Activated T-cell treated with anti-CD3 and anti-CD28 coated beads, Interleukin-2, amount 50 U/mL, for 1 hour (primary cell): Measurements from ENCODE around the gene TYK2.
A peak's percentile ranks its signal among the peaks of the same experiment; 100 is the strongest.
"Not testable (repeated sequence)": the region's sequence is repeated elsewhere in the genome, so short reads cannot be mapped to it uniquely, and the experiment has no call there.

Experiments
- DNase-seq: peaks from one replicate; pipeline ENCODE4 v3.0.0-alpha.2; 2020

The TYK2 gene

DNA sequence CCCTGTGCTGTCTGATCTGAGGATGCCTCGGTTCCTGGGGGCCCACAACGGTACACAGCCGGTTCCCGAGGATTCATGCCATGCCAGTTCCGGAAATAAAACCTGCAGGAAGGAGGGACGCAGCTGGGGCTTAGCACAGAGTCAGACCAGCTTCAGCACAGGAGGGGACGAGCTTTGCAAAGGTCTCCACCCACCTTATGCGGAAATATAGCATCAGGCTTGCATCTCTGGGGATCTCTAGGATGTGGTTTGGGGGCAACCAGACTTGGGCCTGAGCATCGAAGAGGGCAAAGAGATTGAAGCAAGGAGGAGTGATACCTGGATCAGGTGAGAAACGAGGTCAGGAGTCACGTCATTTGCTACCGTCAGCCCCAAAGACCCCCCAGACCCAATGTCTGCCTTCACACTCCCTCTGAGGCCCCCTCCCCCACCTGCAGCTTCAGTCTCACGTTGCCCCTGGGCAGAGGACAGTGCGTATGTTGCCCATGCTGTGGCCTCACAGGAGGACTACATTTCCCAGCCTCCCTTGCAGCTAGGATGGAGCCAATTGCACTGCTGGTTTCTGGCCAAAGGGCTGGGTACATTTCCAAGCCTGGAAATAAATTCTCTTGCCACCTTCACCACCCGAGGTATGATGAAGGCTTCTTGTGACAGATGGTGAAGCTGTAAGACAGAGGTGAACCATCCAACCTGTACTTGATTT lies 12.1 kb downstream of the TYK2 start:
- DNase-seq, result no peak

GRCh38 chr19:10366950-10367512 lies 13.3 kb downstream of the TYK2 start:
- not testable (repeated sequence) for DNase-seq

DNA sequence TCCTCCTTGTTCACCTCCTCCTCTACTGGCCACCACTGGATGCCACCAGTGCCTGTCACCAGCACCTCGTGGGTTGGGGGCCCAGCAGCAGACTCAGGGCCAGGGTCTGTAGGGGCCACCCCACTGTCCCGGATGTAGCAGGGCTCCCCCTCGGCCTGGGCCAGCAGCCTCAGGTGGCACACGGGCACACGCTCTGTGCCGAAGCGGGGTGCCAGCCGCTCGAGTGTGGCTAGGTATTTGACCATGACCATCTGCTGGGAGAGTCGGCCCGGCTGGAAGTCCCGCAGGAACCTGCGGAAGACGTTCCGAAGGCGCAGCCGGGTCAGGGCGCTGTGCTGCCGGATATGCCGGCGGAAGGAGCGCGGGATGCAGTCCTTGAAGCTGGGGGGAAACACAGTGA lies 14.9 kb downstream of the TYK2 start:
- no peak for DNase-seq

DNA sequence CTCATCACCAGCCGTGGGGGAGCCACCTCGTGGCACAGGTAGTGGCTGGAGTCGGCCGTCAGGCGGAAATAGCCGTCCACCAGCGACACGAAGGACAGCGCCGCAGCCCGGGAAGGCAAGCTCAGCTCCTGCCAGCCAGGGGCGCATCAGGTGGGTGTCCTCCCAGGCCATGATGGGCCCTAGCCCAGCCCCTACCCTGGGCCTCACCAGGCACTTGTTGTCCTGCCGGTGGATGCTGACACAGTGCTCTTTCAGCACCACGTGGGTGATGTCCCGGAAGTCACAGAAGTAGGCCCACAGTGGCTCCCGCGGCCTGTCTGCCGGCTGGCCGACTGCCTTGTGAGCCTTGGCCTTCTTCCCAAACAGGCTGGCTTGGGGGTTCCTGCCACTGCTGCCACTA lies 15.7 kb downstream of the TYK2 start:
- DNase-seq, result no peak

GRCh38 chr19:10363789-10364281 lies 16.5 kb downstream of the TYK2 start:
- DNase-seq, result no peak

DNA sequence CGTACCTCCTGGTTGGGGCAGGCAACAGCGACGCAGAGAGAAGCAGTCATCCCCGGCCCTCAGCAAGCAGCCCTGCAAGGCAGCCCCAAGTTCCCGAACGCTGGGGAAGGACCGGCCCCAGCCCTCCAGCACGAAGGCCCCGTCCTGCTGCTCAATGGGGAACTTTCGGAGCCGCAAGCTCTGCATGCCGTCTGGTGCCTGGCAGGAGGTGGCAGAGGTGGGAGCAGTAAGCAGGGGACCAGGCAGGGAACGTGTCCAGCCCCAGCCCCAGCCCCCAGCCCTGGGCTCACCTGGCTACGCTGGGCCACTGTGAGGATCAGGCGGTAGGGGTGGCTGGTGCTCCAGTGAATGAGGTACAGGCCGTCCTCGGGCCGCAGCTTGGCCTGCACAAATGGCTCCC lies 18.1 kb downstream of the TYK2 start:
- DNase-seq, result no peak

DNA sequence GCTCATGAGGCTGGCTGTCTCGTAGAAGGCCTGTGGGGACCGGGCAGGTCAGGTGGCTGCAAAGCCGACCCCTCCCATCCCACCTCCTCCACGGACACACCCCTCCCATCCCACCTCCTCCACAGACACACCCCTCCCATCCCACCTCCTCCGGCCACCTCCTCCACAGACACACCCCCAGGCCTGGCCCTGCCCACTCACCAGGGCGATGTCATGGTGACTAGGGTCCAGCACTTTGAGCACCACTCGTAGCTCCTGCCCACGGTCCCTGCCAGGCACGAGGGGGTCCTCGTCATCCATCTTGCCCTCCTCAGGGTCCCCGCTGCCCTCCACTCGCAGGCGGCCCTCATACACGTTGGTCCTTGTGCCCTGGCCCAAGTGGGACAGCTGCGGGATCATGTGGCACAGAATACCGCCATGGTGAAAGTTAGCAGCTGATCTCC lies 18.8 kb downstream of the TYK2 start:
- no peak for DNase-seq

GRCh38 chr19:10356431-10356830 lies 23.9 kb downstream of the TYK2 start:
- DNase-seq, result no peak

DNA sequence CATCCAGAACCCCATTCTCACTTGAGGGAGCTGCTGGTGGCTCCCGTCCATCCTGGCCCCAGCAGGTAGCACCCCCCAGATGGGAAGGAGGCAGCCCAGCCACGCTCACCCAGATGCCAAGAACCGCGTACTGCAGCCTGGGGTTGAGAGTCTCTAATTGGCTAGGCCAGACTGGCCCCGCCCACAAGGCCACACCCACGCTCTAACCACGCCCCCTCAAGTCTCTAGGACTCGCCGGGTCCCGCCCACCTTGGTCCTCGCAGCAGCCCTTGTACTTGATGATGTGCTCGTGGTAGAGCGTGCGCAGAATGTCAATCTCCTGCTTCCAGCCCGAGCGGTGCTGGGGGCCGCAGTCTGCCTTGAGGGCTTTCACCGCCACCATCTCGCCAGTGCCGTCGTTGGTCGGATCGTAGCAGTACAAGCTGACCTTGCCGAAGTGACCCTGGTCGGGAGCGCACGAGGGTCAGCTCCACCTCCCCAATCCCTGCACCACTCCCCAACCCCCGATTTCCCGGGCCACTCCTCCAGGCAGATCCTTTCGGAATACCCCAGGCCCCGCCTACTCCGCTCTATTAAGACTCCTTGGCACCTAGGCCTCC lies 26.5 kb downstream of the TYK2 start:
- peak; percentile 50 for DNase-seq

DNA sequence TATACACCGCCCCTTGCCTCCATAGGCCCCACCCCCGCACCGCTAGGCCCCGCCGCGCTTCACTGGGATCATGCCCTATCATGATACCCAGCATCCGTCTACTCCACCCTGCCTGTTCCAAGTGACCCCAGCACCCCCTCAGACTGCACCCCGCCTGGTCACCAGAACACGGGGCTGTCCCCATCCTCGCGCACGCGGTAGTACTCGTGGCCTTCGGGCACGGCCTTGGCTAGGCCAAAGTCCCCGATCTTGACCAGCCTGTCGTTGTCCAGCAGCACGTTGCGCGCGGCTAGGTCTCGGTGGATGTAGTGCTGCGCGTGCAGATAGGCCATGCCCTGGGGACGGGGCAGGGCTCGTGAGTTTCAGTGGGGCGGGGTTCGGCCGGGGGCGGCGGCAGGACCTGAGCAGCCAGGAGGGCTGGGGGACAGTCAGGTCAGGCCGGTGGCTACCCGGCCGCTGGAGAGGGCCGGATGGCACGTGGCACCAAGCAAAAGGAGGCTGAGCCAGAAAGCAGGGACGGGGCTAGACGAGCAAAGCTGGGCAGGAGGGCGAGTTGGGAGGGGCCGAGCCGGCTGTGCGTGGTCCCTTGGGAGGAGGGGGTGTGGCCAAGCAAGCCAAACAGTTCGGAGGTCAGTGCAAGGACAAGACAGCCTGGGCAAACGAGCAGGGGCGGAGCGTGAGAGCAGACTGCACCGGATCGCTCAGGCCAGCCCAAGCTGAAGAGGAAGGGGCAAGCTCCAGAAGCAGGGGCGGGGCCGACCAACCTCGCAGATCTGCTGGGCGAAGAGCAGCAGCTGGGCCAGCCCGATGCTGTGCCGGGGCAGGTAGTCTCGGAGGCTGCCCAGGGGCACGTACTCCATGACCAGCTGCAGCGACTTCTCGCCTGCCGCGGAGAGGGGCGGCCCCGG lies 27.4 kb downstream of the TYK2 start:
- no peak for DNase-seq

- no peak for DNase-seq
These were observed 33.9 kb downstream of the TYK2 start for GRCh38 chr19:10346509-10346908.

GRCh38 chr19:10344780-10345179 lies 35.6 kb downstream of the TYK2 start:
- DNase-seq, result no peak

GRCh38 chr19:10343495-10343894 lies 36.9 kb downstream of the TYK2 start:
- no peak for DNase-seq

GRCh38 chr19:10339977-10340376 lies 40.4 kb downstream of the TYK2 start:
- DNase-seq, result no peak

- DNase-seq, result peak; percentile 65
These were observed 40.9 kb downstream of the TYK2 start, which contains the start of gene ICAM3 for GRCh38 chr19:10339380-10339960. Gene ICAM3, minus strand, starts transcription at chr19:10339624. Its CDS starts 10 bp downstream, at chr19:10339614.

GRCh38 chr19:10338940-10339339 lies 41.4 kb downstream of the TYK2 start:
- DNase-seq, result no peak

DNA sequence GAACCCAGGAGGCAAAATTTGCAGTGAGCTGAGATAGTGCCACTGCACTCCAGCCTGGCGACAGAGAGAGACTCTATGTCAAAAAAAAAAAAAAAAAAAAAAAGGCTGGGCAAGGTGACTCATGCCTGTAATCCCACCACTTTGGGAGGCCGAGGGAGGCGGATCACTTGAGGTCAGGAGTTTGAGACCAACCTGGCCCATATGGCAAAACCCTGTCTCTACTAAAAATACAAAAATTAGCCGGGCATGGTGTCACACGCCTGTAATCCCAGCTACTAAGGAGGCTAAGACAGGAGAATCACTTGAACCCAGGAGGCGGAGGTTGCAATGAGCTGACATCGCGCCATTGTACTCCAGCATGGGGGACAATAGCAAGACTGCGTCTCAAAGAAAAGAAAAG lies 43.6 kb downstream of the TYK2 start:
- not testable (repeated sequence) for DNase-seq

DNA sequence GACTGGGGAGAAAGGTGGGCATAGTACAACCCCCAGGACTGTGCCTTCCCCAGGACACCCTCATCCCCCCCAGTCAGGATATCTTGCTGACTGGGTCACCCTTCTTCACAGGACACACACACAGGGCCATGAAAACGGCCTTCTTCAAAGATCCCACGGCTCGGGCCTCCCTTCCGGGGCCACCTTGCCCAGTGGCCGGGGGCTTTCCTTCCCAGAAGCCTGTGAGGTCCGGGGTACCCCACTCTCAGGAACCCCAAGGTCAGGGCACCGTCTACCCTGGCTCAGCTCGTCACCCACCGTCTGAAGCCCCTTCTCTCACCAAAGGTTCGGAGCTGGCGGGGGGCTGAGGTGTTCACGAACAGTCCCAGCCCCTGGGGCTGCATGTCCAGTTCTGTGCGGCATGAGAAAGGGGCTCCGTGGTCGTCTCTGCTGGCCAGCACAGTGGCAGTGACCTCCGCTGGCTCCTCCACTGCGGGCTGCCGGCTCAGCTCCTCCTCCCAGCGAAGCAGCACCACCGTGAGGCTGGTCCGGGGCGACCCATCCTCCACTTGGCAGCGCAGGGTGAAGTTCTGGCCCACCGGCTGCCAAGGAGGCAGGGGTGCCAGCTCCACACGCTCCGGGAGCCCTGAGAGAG lies 44.9 kb downstream of the TYK2 start:
- DNase-seq, result no peak

DNA sequence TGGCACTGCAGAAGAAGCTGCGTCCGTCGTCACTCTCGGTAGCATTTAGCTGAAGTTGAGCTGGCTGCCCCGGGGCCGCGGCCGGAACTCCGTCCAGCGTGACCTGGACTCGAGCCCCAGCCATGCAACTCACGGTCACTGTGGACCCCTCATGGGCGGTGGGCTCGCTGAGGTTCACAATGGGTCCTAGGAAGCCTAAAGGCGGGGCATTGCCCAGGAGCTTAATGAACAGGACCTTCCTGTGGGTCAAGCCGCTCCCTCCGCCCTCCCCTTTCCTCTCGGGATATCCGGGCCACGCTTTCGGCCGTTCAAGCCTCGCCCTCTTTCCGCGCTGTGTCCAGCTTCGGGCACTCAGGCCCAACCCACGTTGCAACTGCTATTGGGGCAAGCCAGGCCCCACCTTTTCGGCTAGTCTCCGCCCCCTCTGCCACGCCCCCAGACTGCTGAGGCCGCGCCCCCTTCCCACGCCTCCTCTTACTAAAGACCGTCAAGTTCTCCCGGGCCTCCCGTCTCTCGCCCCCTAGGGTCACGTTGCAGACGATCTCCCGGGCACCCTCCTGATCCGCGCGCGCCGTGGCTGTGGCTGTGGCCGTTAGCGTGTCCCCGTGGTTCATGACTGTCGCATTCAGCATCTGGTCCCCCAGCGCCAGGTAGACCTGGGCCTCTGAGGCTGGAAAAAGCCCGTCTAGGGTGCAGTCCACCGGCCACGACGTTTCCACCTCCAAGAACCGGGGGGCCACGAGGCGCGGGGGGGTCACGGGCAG lies 45.6 kb downstream of the TYK2 start:
- DNase-seq, result peak; percentile 41

DNA sequence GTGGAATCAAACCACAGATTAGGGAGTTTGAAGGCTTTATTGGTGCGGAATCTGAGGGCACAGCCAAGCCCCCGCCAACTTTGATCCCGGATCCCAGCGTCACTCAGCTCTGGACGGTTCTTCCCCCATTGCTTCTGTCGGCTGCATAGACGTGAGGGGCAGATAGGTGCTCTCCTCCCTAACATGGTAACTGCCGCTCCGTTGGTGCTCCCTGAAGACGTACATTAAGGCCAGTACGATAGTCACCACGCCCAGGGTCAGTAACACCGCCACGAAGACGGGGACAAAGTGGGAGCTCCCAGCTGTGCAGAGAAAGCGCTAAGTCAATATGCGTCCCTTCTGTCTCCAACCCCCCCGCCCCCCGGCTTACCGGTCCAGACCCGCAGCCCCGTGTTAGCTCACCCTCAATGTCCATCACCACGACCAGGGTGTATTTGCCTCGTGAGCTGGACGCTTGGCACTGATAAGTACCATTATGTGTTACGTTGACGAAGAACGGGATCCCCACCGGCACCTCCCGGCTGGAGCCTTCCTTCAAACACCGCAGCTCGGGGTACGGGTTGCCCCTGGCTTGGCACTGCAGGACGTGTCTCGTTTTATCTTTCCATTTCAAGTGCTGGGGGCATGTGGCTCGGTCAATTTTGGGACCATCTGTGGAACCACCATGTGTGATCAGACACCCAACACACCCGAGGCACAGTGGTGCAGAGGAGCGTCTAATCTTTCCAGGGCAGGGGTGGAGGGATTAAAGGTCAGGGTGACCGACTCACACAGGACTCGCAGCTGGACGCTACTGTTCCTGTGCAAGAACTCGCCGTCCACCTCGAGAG lies 46.4 kb downstream of the TYK2 start:
- no peak for DNase-seq
